Lower leg skin (tissue), 3 donors: Measurements from ENCODE around the gene MAD1L1.

Source experiments
- POLR2A ChIP-seq, 2 donors: fragments of 450-650 bp; IDR thresholded peaks; one replicate each; pipeline ENCODE4 v1.6.1; 2016 to 2017; ENCODE audit warnings: antibody characterized with exemption in 2 of 2, mild to moderate bottlenecking in 1 of 2, moderate library complexity in 1 of 2
- TF ChIP-seq, protein P1 (sequence below), 3 donors: fragments of 450-650 bp; IDR thresholded peaks; one replicate each; pipeline ENCODE4 v1.5.1; 2016; ENCODE audit warnings: antibody characterized with exemption in 3 of 3, mild to moderate bottlenecking in 3 of 3, moderate library complexity in 2 of 3

DNA sequence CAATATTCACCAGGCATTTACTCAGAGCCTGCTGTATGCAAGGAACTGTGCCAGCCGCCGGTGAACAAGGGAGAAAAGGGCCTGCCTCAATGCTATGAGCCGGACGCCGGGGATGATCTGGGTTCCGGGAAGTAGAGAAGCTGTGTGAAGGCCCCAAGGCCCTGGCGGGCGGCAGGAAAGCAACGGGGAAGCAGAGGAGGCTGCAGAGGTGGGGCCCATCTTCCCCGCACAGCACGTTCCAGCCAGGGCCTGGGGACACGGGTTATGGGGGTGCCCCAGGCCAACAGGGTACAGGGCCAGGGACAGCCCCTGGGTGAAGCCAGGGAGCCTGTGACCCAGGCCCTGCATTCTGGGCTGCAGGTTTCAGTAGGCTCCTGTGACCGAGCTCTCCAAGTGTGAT, 179.3 kb downstream of the MAD1L1 start:
- TF ChIP-seq, protein P1, sequence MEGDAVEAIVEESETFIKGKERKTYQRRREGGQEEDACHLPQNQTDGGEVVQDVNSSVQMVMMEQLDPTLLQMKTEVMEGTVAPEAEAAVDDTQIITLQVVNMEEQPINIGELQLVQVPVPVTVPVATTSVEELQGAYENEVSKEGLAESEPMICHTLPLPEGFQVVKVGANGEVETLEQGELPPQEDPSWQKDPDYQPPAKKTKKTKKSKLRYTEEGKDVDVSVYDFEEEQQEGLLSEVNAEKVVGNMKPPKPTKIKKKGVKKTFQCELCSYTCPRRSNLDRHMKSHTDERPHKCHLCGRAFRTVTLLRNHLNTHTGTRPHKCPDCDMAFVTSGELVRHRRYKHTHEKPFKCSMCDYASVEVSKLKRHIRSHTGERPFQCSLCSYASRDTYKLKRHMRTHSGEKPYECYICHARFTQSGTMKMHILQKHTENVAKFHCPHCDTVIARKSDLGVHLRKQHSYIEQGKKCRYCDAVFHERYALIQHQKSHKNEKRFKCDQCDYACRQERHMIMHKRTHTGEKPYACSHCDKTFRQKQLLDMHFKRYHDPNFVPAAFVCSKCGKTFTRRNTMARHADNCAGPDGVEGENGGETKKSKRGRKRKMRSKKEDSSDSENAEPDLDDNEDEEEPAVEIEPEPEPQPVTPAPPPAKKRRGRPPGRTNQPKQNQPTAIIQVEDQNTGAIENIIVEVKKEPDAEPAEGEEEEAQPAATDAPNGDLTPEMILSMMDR (IDR thresholded peaks at IDR 0.05): no peak
- TF ChIP-seq POLR2A (IDR thresholded peaks at IDR 0.05): no peak
